Activated CD4-positive, alpha-beta T cell treated with anti-CD3 and anti-CD28 coated beads, Interleukin-2, Interleukin-4, amounts not matched to agents 100 ng/mL and 50 ng/mL, durations not matched to agents 16 hours and 8 hours (primary cell): ENCODE results near the gene MYG1.

Experiments used
- DNase-seq: peaks from one replicate; pipeline ENCODE4 v3.0.0-alpha.2; 2020; ENCODE audit warnings: low spot score

The MYG1 gene, protein sequence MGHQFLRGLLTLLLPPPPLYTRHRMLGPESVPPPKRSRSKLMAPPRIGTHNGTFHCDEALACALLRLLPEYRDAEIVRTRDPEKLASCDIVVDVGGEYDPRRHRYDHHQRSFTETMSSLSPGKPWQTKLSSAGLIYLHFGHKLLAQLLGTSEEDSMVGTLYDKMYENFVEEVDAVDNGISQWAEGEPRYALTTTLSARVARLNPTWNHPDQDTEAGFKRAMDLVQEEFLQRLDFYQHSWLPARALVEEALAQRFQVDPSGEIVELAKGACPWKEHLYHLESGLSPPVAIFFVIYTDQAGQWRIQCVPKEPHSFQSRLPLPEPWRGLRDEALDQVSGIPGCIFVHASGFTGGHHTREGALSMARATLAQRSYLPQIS

DNA sequence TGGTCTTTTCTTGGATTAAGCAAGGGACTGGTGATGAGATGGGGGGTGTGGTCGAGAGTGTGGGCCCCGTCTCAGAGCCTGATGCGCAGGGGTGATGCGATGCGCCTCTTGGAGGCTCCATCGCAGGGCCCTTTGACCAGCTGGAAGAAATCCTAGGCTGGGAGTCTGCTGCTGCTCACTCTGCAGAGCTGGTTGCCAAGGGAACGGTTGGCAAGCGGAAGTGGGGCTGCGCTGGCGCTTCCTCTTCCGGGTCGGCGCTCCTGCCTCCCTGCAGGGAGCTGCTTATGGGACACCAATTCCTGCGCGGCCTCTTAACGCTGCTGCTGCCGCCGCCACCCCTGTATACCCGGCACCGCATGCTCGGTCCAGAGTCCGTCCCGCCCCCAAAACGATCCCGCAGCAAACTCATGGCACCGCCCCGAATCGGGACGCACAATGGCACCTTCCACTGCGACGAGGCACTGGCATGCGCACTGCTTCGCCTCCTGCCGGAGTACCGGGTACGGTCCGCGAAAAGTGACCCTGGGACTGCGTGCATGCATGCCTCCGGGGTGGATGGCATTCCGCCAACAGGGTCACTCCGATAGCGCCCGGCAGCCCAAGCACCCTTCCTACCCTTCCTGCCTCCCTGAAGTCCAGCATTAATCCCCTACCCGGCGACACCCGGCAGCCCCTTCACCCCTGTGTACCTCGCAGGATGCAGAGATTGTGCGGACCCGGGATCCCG lies at the start of gene MYG1:
TSS of gene MYG1 (plus strand) at position 242 of the 727 bp plus-strand sequence. CDS start at position 285, 43 bp downstream.
- peak; percentile 93 for DNase-seq

DNA sequence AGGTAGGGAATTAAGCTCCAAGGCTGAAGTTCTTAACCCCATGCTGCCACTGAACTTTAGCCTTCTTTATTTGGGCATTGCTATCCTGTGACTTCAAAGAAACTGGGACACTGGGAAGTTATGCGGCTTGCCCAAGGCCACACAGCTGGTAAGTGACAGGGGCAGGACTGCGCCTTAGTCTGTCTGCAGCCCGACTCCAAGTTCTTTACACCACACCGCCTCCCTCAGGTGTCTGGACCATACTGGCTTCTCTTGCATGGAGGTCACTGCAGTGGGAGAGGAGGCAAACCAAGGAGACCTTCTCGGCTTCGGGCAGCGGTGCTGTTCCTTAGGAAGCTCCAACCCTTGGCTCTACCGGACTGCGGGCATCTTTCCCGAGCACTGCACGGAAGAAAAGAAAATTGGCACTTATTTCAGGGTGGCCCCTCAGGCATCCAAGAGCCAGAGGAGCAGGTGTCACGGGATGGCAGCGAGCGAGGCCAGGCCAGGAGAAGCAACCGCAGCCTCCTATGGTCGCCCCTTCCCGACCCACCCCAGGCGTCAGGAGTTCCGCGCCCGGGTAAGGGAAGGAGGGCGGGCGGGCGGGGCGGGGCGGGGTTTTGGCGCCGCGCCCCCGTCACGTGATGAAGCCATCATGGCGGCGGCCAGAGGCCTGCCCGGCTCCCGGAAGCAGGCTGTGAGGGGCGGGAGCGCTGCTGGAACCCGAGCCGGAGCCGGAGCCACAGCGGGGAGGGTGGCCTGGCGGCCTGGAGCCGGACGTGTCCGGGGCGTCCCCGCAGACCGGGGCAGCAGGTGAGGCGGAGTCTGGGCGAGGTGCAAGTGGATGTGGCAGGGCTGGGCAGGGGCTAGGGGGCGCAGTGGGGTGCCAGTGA lies 47.8 kb upstream of the MYG1 start:
- peak; percentile 66 for DNase-seq

DNA sequence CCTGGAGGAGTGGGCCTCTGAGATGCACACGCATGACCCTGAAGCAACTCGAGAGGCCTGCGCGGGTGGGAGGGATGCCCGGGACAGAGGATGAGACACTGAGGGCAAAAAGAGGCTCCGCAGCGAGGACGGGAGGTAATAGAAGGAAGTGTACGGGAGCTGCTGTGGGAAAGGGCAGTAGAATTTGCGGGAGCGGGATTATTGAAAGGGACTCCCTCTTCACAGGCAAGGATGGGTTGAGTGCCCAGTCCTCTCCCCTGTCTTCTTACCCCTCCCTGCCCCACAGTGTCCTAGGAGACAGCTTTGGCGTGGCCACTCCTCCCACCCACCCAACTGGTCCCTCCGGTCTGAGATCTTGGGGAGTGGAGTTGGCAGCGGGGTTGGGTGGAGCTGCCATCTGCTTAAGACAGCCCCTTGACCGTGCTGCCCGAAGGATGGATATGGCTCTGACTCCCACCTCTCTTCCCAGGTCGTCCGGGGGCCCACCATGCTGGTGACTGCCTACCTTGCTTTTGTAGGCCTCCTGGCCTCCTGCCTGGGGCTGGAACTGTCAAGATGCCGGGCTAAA lies 47.1 kb upstream of the MYG1 start:
- no peak for DNase-seq

DNA sequence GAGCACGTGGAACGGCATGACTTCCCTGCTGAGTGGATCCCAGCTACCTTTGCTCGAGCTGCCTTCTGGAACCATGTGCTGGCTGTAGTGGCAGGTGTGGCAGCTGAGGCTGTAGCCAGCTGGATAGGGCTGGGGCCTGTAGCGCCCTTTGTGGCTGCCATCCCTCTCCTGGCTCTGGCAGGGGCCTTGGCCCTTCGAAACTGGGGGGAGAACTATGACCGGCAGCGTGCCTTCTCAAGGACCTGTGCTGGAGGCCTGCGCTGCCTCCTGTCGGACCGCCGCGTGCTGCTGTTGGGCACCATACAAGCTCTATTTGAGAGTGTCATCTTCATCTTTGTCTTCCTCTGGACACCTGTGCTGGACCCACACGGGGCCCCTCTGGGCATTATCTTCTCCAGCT lies 46.2 kb upstream of the MYG1 start:
- DNase-seq, result no peak

DNA sequence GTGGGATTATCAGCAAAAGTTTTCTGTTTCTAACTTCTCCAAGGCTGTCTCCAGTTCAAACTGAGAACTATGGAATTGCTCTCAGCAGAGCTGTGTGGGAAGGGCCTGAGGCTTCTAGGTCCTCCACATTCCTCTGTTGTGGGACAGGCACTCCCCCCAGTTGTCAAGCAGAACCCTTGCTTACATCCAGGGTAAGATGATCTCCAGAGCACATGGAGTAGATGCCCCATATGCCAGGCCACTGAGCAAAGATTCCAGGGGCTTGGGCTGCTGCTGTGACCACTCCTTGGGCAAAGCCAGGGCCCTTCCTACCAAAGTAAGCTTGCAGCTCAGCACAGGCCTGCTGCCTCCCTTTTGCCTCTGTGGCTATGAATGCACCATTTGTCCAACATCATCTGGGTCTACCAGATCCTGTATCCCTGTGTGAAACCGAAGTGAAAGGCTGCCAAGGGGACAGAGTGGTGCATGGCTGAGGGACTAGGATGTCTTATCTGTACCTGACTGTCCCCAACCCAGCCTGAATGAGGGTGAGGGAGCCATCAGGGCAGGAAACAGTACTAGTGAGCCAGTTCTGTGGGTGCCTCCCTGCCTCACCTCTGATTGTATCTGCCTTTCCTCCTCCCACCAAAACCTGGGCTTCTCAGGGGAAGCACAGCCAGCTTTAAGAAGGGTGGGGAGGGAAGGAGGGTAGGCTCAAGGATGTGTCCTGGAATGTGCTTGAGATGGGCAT lies 44.5 kb upstream of the MYG1 start:
- no peak for DNase-seq

DNA sequence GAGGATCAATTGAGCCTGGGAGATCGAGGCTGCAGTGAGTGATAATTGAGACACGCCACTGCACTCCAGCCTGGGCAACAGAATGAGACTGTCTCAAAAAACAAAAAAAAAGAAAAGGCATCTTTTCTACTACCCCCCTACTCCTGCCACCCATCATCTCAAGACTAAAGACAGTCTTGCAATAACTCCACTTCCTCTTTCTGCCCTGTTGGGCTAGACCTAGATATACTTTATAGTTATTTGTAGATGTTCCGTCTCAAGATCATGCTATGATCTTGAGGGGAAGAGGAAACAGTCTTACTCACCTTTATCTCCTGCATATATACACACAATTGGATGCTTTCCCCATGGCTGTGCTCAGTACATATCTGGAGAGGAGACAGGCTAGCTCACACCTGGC lies 43.5 kb upstream of the MYG1 start:
- no peak for DNase-seq

DNA sequence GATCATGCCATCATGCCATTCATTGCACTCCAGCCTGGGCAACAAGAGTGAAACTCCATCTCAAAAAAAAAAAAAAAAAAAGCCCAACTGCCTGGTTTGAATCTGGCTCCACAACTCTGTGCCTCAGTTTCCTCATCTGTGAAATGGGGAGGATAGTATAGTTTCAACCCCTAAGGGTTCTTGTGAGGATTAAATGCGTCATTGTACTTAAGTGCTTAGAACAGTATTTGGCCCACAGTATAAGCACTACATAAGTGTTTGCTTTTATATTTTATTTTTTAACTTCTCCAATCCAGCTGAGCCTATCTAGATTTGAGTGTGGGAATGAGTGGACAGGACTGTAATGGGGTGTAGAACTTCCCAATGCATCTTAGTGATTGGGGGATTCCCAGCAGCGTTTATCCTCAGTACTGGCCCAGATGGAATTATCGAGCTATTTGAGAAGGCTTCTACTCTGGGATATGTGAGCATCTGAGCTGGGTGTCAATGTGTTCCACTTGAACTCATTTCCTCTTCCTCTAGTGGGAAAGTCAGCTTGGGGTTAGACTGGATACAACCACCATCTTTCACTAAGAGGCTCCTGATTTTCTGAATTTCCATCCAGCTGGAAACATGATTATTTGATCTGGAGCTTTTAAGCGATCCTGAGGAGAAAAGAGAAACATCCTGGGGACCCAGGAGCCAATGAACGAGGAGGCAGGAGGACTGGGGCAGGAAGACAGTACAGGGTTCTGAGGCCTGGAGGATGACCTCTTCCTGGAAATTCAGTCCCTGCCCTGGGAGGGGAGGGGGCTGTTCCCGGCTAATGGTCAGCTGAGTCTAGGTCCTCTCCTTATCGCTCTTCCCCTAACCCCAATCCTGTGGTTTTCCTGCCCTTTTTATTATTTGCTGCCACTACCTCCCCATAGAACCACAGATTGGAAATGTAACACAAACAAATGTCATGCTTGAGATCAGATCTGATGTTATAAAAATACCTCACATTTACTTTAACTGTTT lies 40.7 kb upstream of the MYG1 start:
- DNase-seq, result no peak

DNA sequence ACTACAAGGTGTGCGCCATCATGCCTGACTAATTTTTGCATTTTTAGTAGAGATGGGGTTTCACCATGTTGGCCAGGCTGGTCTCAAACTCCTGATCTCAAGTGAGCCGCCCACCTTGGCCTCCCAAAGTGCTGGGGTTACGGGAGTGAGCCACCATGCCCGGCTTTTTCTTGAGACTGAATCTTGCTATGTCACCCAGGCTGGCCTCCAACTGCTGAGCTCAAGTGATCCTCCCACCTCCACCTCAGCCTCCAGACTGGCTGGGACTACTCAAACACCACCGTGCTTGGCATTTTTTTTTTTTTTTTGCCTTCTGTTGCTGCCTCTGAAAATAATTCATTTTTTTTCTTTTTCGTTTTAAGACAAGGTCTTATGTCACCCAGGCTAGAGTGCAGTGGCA lies 39.6 kb upstream of the MYG1 start:
- no peak for DNase-seq

DNA sequence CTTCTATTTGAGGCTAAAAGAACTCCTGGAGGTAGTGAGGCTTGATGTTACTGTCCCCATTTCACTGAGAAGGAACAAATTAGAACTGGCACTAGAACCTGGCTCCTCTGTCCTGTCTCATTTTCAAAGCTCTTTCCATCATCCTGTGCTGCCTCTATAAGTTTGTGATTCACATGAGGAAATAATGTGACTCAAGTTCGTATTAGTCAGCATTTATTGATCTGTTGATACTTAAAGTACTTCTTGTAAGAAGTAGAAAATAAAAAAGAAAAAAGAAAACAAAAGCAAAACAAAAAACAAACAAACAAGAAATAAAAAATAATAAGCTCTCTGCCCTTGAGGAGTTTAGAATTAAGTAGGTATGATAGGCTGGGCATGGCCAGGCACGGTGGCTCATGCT lies 33.7 kb upstream of the MYG1 start:
- no peak for DNase-seq

DNA sequence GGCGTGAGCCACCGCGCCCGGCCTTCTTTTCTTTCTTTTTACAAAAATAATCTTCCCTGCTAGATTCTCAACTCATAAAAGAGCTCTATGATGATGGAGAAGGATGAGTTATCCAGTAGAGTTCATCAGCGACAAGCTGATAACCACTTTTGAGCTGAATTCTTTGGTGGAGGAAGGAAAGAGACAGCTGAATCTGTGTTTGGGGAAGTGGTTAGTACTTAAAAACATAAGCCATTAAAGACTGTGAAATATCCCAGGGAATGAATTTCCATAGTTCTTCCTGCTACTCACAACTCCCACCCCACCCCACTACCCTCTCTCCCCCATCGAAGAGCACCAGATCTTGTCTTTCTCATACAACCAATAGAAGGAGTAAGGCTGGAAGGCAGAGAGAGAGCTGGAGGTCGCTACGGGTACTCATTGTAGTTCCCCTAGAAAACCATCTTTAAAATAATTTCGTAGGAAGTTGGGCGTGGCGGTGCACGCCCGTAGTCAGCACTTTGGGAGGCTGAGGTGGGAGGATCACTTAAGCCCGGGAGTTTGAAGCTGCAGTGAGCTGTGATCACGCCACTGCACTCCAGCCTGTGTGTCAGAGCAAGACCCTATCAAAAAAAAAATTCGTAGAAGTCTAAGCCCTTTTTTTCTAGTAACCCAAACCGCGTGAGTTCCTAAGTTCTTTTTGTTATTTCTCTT lies 32.0 kb upstream of the MYG1 start:
- peak; percentile 50 for DNase-seq

DNA sequence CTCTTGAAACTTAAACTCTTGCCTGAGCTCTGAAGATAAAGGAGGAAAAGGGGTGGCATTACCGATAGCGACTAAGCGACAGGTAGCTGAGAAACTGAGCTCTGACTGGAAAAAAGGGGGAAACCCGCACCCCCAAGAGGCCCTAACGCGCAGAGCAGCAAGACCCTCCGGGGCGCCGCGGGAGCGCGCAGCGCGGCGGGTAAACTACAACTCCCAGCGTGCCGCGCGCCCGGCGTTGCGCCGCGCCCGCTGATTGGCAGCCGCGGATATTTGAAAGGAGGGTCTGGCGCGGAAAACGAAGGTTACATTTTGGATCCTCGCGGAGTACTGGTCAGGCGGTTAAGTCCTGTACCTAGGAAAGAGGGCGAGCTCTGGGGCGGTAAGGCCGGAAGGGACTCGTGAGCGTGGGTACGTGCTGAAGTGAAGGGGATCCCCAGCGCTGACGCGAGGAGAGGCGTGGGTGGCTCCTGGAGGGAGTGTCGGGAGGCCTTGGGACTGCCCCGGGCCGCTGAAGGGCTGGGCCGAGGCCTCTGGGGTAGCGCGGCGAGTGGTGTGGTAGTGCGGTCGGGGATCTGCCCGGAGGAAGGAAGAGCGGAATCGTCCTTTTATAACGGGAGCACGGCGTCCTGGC lies 31.4 kb upstream of the MYG1 start, which contains the start of gene ESPL1:
TSS of gene ESPL1 (plus strand) at position 301 of the 631 bp plus-strand sequence. CDS start 468 bp downstream, outside the sequence.
- peak; percentile 84 for DNase-seq

DNA sequence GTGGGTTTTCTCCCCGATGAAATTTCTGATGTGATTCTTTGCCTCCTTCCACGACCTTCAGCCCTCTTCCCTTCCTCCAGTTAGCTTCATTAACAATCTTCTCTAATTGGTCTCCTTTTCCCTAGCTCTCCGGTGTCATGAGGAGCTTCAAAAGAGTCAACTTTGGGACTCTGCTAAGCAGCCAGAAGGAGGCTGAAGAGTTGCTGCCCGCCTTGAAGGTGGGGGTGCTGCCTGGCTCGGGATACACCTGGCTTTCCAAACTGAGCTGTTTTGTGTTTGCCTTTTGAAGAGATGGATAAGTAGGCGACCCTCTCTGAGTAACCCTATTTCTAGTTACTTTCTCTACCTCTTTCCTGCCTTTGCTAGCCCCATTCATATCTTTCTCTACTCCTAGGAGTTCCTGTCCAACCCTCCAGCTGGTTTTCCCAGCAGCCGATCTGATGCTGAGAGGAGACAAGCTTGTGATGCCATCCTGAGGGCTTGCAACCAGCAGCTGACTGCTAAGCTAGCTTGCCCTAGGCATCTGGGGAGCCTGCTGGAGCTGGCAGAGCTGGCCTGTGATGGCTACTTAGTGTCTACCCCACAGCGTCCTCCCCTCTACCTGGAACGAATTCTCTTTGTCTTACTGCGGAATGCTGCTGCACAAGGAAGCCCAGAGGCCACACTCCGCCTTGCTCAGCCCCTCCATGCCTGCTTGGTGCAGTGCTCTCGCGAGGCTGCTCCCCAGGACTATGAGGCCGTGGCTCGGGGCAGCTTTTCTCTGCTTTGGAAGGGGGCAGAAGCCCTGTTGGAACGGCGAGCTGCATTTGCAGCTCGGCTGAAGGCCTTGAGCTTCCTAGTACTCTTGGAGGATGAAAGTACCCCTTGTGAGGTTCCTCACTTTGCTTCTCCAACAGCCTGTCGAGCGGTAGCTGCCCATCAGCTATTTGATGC lies 30.6 kb upstream of the MYG1 start:
- DNase-seq, result no peak

DNA sequence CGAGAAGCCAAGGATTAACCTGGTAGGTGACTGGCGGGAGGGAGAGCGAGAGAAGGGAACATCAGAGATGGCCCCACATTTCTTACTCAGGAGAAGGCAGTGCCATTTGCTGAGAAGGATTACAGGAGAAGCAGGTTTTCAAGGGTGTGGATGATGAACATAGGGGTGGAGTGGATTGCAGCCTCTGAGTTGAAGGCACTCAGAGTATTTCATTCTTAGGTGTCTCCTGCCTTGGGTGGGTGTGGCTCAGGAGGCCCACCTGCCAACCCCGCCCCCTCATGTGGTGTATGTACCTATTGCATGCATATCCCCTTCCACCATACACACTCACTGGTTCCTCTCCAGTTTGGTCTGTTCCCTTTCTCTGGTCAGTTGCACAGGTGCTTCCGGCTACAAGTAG lies 25.1 kb upstream of the MYG1 start:
- no peak for DNase-seq

DNA sequence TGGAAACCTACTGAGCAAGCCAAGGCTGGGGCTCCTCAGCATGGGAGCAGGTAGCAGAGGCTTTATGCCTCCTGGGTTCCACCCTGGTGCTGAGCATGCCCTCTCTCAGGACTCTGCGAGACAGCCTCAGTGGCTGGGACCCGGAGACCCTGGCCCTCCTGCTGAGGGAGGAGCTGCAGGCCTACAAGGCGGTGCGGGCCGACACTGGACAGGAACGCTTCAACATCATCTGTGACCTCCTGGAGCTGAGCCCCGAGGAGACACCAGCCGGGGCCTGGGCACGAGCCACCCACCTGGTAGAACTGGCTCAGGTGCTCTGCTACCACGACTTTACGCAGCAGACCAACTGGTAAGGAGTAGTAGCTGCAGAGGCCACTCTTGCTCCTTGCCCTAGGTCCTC lies 23.0 kb upstream of the MYG1 start:
- no peak for DNase-seq

DNA sequence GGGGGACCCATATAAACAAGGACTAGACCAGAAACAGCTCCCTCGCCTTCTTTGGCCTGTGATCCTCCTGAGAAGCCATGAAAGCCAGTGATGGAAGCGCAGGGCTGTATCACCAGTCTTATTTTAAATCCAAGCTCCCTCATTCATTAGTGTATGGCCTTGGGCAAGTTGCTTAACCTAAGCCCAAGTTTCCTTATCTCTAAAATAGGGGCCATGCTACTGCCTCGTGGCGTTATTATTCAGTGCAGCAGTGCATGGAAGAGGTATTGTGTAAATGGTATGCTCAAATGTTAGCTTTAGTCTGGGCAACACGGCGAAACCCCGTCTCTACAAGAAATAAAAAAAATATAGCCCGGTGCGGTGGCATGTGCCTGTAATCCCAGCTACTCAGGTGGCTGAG lies 21.5 kb upstream of the MYG1 start:
- no peak for DNase-seq

DNA sequence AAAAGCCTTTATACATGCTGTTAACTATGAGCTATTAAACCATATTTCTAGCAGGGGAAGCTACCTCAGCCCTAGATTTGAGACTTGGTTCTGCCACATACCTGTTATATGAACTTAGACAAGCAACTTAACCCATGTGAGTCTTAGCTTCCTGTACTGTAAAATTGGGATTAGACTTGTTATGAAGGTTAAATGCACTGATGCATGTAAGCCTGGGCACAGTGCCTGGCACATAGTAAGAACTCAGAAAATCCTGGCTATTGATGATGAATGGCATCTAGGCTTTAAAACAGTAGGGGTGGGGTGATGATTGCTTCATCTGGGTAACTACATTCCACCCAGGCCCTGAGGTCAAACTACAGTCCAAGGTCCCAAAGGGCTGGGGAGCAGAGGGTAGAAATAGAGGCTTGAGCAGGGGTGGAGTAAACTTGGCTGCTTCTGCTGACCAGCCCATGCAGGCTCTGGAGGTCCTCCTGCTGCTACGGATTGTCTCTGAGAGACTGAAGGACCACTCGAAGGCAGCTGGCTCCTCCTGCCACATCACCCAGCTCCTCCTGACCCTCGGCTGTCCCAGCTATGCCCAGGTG lies 20.1 kb upstream of the MYG1 start:
- DNase-seq, result no peak

DNA sequence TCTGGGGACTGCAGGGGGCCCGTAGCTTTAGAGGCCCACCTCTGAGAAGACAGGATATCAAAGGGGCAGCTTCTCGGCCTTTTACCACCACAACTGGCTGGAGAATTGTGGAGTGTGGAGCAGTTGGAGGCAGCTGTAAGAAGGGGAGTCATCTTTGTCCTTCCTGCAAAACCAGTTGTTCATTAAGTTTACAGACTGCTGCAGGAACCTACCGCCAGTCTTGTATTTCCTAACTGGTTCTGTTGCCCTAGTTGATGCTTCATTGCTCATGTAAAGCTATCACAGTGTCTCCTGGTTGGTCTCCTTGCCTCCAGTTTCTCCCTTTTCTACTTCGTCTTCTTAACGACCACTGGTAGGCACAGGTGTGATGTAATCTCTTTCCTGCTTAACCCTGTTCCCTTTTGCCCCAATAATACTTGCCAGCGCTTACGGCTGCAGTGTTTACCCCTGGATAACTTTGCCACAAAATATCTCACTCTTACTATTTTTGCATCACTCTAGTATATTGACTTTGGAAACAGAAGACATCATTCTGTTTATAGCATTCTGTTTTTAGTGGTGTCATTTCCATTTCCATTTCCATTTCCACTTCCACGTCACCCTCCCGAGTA lies 19.5 kb upstream of the MYG1 start:
- no peak for DNase-seq
